HG03097 (cell line): ENCODE measurements around the gene CTNND2.

ENCODE experiments used
- ATAC-seq: cut with Tn5 transposase; IDR thresholded peaks from one replicate; pipeline ENCODE4 v1.9.1; 2021; ENCODE audit not compliant: unreplicated experiment, low FRiP score

CTNND2 gene

DNA sequence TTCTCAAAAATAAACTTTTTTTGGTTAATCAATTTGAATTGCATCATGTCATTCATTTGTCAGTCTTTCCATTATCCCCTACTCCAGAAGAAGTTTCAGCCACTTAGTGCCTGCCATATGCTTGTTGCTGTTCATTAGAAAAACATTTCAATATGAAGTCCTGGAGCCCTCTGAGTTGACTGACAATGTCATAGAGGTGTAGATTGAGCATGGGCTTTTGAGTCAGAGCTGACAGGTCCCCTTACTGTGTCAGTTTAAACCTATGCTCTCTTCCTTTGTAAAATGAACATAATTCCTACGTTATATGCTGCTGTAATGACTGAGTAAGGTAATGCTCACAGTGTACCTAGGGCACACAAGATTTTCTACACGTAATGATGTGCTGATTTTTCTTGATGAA lies 114.0 kb downstream of the CTNND2 start:
- no peak for ATAC-seq

DNA sequence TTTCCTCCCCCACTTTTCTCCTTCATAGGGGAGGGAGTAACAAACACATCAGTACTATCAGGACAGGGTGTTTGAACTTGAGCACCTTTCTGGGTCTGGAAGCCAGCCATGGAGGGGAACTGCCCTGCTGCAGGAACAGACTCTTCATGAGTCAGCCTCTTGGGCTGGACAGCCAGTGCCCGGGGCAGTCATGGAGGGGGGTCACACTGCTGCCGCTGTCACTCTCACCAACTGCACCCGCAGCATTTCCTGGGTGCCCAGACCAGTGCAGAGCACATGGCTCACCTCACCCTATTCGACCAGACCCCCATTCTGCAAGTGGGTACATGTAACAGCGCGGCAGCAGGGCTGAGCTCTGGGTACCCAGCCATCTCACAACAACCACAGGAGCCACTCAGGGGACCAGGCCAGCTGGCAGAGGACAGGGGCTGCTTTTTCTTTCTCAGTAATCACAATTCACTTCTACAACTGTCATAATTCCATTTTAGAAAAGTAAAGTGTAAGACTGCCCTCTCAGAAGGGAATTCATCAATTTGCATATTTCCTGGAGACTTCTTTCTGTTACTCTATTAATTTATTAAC lies 118.4 kb downstream of the CTNND2 start:
- ATAC-seq, result no peak

DNA sequence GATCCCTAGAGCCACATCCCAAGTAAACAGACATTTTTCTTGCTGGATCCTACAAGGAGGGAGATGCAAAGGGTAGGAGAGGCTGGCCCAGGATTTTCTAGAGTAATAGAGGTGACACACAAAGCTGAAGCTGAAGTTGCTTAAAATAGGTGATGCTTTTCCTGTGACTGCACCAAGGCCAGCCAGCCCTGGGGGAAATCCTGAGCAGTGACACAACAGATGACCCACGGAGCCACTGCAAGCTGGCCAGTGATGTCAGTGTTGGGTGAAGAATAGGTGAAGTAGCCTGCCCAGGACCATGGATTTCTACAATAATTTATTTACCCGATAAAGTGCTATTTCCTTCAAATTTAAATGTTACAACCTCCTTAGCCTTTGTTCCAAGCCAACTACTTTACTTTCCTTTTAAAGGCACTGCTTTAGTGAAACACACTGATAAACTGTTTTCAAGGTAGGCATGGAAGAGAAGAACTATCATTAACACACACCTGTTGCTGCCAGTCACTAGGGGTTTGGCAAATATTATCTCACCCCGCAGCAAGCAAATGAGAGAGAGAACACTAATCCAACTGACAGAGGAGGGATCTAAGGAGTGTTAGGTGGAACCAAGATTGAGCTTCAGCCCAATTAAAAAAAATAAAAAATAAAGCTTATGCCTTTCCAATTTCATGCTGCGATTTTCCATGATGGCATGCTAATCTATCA lies 123.5 kb downstream of the CTNND2 start:
- ATAC-seq, result no peak

DNA sequence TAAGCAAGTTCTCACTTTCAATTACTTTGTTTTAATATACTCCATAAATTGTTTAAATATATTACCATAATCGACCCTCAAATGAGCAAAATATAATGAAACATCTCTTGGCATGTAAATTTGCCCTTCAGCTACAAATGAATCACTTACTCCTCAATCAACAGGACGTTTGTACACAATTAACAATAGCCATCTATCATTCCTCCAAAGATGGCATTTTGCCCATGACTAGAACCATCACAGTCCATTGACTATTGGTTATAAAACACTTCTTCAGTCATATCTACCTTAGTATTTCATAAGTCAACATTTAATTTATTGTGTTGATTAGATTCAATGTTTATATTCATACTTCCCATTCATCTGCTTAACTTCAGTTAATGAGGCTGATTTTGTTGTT lies 127.2 kb downstream of the CTNND2 start:
- no peak for ATAC-seq

DNA sequence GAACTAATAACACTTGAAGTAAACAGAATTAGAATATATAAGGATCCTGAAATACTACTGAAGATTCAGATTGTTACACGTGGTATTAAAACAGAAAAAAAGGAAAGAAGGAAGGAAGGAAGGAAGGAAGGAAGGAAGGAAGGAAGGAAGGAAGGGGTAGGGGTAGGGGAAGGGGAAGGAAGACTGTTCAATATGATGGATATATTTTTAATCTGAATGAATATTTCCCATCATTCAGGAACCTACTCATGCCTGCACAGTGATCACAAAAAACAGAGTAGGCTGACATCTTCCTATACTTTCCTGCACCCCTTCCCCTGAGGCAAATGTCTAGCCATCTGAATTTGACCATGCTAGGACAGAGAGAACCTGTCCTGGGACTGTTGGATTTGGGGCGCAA lies 133.9 kb downstream of the CTNND2 start:
- no peak for ATAC-seq

DNA sequence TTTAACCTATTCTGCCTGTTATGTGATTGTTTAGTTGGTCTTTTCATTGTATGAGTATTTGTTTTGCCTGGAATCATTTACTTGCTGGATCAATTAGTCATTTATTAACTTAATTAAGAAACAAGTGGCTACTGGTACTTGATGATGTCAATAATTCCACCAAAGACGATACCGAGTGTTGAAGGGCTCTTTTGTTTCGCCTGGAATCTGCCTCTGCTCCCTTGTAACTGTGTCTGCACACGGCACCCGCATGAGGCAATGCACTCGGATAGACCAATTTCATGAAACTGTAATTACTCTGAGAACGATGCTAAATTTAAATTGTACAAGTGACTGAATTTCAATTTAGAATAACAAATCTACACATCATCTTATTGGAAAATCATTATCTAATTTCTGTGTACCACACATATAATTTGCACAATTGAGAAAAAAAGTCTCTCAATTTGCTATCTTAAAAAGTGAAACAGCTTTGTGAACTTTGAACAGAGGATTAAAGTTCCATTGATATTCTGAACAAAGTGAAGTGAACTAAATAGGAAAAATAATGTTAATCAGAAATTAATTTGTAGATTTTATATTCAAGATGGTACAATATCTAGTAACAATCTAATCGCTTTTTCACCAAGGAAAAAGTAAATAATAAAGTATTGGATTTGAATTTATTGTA lies 143.2 kb downstream of the CTNND2 start:
- no peak for ATAC-seq

DNA sequence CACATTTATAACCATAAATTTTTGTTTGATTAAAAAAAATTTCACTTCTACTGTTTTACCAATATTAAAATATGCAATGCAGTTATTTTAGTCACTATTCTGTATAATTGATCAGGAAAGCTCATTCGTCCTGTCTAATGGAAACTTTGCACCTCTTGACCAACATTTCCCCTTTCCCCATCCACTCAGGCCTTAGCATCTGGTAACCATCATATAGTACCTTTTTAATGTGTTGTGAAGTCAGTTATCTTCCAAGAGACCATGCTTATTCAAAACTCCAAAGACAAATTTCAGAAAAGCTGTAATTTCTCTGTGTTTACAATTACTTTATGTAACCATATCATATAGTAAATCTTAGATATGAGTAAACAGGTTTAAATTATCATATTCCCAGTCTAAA lies 145.9 kb downstream of the CTNND2 start:
- no peak for ATAC-seq

DNA sequence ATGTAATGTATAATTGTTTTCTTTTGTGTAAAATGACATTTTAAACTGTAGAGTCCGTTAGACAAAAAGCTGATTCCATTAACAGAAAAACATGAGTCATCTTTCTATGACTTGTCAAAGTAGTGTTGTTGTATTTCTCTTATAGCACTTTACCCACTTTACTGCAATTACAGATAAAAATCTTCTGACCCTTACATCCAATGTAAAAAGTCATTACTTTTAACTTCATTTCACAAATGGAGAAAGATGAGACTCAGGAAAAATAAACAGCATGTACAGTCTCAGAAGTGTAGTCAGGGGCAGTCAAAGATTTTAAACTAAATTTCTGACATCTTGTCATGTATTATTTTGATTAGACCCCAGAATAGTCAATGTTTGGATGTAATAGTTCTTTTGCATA lies 146.6 kb downstream of the CTNND2 start:
- no peak for ATAC-seq

DNA sequence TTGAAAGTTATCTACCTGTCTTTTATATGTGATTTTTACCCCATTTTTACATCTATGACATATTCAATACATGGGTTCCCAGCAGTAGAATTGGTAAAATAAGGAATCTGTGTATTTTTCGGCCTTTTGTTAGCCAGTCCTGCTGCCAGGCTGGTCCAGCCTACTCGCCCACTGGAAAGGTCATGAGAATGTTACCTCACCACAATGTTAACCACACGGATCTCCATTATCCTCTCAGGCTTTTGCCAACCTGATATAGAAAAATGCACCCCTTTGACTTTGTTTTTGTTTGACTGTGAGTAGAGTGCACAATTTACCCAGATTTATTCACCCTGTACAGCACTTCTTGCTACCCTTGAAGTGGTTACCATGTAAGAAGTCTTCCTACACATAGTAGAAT lies 167.2 kb downstream of the CTNND2 start:
- no peak for ATAC-seq

DNA sequence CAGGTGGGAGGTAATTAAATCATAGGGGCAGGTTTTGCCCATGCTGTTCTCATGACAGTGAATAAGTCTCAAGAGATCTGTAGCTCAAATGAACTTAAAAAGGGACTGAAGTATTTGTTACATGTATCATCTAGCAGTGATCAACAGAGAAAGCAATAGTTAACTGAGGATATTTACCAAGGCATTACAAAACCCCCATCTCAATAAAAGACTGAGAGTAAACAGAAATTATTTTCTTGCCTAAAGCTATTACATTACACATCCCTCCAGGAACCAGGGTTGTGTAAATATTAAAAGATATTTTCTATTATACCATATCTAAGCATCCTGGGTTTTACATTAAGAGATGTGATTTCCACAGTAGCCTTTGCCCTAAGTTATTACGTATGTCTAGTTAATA lies 169.9 kb downstream of the CTNND2 start:
- ATAC-seq, result no peak

DNA sequence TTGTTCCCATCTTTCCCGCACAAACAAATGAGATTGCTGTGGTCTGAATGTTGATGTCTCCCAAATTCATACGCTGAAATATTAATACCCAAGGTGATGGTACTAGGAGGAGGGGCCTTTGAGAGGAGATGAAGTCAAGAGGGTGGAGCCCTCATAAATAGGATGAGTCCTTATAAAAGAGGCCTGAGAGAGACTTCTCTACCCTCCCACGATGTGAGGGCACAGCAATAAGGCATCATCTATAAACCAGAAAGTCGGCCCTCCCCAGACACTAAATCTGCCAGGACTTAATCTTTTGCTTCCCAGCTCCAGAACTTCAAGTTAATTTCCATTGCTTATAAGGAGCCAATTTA lies 170.4 kb downstream of the CTNND2 start:
- ATAC-seq, result no peak

DNA sequence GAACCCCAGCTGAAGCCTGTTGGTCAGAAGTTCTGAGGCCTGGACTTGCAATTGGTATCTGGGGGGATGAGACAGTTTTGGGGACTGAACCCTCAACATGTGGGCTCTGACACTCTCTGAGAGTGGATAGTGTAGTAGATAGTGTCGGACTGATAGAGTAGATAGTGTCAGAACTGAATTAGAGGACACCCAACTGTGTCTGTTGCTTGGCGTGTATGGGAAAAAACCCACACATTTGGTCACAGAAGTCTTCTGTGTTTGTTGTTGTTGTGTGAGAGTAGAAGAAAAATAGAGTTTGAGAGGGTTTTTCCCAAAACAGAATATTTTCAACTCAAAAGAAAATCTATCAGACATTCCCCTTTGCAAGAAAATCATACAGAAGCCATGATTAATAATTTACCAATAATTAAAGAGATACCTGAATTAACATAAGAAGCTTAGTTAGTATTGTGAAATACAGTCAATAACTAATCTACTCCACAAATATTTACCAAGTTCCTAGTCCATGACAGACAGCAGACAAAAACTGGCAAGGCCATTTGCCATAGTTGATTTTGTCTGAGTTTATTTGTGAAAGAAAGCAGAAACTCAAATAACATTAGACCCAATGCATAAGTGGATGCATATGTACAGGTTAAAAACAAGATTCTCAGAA lies 170.9 kb downstream of the CTNND2 start:
- no peak for ATAC-seq

DNA sequence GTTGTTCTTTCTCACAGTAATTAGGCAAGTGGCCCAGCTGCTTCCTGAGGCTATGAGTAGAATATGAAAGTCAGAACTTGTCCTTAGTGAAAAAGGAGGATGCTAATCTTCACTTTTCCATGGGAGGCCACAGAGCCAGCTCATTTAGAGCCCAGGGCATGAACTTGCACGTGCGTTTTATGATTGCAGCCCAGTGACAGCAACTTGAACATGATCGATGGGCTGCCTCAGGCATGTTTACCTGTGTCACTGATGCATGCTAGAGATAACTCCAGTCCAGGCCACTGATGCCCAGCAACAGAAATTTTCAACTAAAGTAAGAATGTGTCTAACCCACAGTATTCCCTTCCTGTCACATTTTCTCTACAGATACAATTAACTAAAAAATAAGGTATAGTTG lies 179.3 kb downstream of the CTNND2 start:
- ATAC-seq, result no peak

DNA sequence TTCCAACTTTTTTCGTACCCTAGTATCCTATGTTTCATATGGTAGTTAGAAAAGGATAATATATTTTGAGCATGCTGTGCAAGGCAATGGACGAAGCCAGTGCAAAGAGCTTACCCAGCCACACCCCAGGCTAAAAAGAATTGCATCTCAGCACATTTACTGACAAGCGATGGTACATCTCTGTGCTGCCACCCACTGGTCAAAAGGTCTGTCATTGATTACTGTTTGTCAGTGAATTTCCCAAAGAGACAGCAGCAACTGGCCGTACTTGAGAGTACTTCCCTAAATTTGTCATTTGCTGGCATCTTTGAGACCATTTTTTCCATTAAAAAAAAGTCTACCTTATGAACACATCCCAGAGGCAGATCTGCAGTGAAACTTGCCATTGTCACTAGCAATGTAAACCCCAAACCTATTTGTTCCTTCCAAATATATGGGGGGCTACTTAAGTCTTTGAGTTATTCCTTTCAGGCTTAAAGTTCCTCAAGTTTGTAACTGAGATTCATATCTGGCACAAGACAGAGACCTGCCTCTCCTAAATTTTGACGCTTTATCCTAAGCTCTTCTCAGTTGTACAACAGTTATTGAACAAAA lies 184.3 kb downstream of the CTNND2 start:
- no peak for ATAC-seq

DNA sequence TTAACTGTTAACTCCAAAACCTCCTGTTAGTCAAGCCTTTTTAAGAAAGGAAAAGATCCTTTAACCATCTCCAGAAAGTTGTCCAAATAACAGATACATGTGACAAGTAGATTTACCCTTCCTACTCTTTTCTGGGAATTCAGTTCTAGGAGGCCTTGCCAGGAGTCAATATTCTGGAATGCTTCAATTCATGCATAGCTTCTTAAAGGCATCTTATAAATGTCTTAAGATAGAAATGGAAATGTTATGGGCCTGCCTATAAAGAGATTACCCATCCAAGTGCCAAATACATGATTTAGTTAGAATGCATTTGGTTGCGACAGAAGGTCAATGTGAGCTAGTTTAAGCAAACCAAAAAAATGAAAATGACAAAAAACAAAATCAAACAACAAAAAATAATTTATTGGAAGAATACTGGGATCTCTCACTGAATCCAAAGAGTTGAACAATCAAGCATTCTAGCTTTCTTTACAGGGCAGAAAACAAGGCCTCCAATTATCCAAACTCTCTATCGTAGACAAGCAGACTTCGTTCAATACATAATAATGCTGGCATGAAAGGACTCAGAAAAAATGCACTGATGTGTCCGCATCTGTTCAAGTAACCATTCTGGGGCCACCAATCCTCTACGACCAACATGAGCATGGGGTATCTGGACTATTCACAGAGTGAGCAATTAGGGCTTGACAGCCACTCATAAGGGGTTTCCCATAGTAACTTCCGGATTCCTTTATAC lies 188.6 kb downstream of the CTNND2 start:
- no peak for ATAC-seq

DNA sequence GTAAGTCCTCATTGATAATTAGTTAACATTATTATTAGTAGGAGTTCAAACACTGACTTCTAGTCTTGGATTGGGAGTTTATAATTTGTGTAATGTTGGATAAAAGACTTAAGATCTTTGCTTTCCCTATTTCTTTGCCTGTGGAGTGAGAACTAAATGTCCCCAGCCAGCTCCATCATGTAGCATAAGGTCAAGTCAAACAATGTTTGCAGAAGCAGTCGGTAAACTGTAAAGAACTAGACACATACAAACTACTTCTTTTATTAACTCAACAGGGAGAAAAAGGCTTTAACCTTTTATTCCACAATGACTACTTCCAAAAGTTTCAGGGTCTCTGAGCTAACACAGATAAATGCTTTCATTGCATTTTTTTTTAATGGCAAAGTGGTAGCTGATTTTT lies 192.3 kb downstream of the CTNND2 start:
- no peak for ATAC-seq

DNA sequence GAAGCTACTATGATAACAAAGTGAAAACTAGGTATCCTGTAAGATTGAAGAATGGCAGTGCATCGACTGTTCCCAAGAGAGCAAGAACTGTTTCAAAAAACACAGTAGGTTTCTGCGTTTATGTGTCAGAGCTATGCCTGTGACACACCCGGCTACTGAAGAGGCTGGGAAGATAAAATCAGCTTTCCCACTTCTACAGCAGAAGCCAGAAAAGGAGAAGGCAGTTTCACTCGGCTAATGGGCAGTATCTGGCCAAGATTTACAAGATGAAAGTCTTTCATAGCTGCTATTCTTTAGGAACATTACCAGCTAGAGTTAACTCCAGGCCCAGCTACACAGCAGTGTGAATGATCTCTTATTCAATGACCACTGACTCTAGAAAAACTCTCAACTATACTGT lies 195.2 kb downstream of the CTNND2 start:
- no peak for ATAC-seq

DNA sequence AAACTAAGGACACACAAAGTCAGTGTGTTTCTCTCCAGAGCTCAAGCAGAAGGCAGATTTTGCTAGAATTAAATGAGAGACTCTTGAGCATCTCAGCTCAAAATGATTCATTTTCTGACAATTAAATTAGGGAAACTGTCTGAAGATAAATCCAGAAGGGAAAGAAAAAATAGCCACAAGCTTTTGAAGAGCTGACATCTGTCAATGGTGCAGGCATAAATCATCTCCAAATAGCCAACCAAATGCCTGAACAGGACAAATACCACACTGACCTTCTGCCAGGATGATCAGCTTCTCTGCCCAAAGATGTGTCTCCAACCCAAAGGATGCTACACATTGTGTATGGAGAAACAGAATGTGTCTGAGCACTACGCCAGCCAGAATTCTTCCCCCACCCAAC lies 199.3 kb downstream of the CTNND2 start:
- ATAC-seq, result no peak

DNA sequence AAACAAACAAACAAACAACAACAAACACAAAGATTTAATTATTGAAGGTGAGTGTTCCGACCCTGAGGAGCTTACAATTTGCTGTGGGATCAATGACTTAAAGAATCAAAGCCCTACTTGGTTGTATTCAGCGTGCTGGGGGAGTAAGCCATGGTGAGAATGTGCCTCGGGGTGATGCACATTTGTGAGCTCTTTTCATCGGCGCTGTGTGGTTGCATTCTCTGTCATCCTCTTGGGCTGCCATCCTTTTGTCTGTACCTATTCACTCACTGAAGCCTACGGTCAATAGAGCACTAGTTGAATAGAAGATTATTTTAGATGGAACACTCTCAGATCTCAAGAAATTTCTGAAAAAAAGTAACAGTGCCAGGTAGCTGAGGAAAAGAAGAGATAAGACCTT lies 203.9 kb downstream of the CTNND2 start:
- ATAC-seq, result no peak

DNA sequence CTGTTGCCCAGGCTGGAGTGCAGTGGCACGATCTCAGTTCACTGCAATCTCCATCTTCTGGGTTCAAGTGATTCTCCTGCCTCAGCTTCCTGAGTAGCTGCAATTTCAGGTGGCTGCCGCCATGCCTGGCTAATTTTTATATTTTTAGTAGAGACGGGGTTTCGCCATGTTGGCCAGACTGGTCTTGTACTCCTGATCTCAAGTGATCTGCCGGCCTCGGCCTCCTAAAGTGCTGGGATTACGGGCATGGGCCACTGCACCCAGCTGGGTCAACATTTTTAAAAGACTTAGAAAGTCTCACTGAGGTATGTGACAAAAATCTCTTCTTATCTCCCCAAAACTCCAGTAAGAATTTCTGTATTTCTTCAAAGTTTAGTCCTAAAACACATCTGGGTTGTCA lies 211.6 kb downstream of the CTNND2 start:
- no peak for ATAC-seq

DNA sequence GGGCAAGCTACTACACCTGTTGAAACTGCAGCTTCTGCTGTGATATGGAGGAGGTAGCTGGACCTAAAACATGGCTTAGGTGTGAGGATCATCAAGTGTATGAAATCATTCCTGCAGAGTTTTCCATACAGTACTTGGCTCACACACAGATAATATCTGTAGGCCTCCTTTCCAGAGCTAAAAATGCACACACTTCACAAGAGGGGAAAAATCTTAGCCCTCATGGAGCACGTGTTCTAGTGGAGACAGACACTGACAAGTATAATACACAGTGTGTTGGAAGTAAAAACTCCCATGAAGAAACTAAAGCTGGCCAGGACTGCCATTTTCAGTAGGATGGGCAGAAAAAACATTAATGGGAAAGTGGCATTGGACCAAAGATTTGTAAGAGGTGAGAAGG lies 216.7 kb downstream of the CTNND2 start:
- ATAC-seq, result no peak
